T-helper 1 cell treated with Interleukin-12 subunit alpha and Interleukin-12 subunit beta and Interleukin-4 antibody, amounts not matched to agents 30 μg/mL and 1 μg/mL, for 36 hours (primary cell): ENCODE data around the gene ARHGAP8.
A peak's percentile ranks its signal among the peaks of the same experiment; 100 is the strongest.

ENCODE experiments used
- H3K27ac Mint-ChIP-seq: one replicate; pipeline ENCODE4 v1.8.0; 2021; ENCODE audit warnings: mild to moderate bottlenecking, mixed read lengths
- H3K27me3 Mint-ChIP-seq: one replicate; pipeline ENCODE4 v1.8.0; 2021; ENCODE audit warnings: low read depth, mixed read lengths
- H3K36me3 Mint-ChIP-seq: one replicate; pipeline ENCODE4 v1.8.0; 2021; ENCODE audit warnings: low read depth, mixed read lengths
- H3K4me1 Mint-ChIP-seq: one replicate; pipeline ENCODE4 v1.8.0; 2021; ENCODE audit warnings: low read depth, mixed read lengths
- H3K4me3 Mint-ChIP-seq: one replicate; pipeline ENCODE4 v1.8.0; 2021; ENCODE audit warnings: mild to moderate bottlenecking, moderate library complexity, mixed read lengths
- H3K9me3 Mint-ChIP-seq: one replicate; pipeline ENCODE4 v1.8.0; 2021; ENCODE audit warnings: mixed read lengths

ARHGAP8 gene

DNA sequence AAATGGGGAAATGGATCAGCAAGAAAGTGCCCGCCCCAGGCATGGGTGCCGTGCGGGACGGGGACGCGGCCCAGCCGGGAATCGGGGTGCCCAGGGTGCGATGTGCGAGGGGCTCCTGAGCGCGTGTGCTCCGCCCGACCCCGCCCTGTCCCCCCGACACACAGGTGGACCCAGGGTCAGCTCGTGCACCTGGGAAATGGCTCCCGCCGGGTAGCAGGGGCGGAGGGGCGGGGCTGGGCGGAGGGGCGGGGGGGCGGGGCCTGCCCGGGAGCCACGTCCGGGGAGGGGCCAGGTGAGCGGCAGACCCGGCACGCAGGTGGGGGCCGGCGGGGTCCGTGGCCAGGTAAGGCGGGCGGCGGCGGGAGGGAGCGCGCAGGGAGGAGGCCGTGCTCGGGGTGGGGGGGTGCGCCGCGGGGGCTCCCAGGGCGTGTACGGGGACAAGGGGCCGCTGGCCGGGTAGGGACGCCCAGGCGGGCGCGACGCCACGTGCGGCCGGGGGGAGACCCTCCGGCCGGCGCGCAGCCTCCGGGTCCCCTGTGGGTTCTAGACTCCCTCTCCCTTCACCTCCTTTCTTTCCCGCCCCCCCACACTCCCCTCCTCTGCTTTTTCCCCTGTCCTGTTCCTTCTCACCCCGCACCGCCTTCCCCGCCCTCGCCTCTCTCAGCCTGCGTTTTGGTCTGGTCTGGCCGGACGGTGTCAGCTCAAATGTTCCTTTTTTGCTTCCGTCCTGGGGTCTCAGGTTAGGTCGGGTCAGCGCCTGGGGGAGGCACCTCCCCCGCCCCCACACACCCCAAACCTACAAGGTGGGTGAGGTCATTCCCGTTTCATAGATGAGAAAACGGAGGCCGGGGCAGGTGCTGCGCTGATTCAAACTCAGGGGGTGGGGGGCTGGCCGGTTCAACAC is at the start of gene ARHGAP8:
Gene ARHGAP8, plus strand, starts transcription at position 291 of the 904 bp plus-strand sequence. CDS start 33,953 bp downstream, outside the sequence.
- H3K4me3 Mint-ChIP-seq: no peak within 1 kb of the TSS
- H3K4me1 Mint-ChIP-seq: peaks cover 2% of the 10 kb centered on the region
- H3K27ac Mint-ChIP-seq: no peak within 1 kb of the TSS
- no peaks in the 10 kb centered on the region for H3K9me3 Mint-ChIP-seq
- peaks cover 59% of the 10 kb centered on the region for H3K27me3 Mint-ChIP-seq
- no peaks in the 10 kb centered on the region for H3K36me3 Mint-ChIP-seq

DNA sequence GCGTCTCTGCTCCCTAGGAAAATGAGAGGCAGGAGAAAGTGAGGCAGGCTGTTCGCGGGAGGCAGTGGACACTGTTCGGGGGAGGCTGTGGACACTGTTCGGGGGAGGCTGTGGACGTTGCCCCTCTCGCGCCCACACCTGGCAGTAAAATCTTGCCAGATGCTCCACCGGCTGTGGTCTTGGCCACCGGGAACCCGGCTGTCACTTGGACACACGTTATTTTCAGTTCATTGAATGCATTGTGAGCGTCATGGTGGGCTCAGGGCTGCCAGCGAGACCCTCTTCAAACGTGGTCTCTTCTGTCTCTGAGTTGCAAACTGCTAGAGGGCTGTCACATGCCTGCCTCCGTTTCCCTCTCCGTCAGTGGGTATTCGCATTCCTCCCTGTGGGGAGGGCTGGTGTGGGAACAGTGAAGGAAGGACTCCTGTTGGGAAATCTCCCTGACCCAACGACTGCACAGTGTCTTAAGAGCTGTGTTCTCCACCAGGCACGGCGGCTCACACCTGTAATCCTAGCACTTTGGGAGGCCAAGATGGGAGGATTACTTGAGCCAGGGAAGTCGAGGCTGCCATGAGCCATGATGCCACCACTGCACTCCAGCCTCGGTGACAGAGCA is 49.0 kb upstream of the ARHGAP8 start:
- H3K4me1 Mint-ChIP-seq: peaks cover 3% of the 10 kb centered on the region
- H3K4me3 Mint-ChIP-seq: peak overlapping the region; percentile 48
- H3K9me3 Mint-ChIP-seq: no peaks in the 10 kb centered on the region
- H3K27ac Mint-ChIP-seq: no peak overlapping the region
- no peaks in the 10 kb centered on the region for H3K36me3 Mint-ChIP-seq
- H3K27me3 Mint-ChIP-seq: peaks cover 8% of the 10 kb centered on the region

DNA sequence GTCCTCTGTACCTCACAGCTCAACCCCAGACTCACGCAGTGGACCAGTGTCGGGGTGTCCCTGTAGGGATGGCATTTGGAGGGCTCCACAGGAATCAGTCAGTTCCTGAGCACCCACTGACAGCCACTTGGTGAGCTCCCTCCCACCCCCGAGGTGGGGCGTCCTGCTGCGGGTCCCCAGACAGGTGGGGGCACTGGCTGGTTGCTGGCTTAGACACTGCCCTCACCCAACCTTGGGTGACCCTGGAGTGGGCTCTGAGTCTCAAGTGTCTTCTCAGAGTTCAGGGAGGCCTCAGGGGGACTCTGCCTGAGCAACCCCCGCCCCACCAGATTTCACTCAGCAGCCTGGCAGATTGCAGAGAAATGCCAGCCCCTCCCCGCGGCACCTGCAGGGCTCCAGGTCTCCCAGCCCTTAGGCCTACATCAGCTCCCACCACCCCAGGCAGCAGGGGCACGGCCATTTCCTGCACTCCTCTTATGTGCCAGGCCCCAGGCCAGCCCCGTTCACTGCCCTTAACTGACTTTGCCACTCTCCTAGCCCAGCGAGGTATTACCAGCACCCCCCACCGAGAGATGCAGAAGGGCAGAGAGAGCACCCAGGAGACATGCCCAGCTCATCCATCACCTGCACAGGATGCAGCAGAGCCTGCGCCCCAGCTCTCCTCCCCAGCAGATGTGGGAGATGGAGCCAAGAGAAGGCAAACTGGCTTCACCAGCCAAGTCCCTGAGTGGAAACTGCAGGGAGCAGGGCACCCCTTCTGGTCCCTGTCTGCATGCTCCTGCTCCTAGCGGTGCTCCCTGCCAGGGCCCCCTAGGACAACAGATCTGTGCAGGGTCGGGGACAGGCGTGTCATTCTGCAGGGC is 48.0 kb upstream of the ARHGAP8 start:
- no peaks in the 10 kb centered on the region for H3K9me3 Mint-ChIP-seq
- H3K4me1 Mint-ChIP-seq: peaks cover 3% of the 10 kb centered on the region
- H3K4me3 Mint-ChIP-seq: no peak overlapping the region
- no peaks in the 10 kb centered on the region for H3K36me3 Mint-ChIP-seq
- no peak overlapping the region for H3K27ac Mint-ChIP-seq
- H3K27me3 Mint-ChIP-seq: peaks cover 8% of the 10 kb centered on the region

DNA sequence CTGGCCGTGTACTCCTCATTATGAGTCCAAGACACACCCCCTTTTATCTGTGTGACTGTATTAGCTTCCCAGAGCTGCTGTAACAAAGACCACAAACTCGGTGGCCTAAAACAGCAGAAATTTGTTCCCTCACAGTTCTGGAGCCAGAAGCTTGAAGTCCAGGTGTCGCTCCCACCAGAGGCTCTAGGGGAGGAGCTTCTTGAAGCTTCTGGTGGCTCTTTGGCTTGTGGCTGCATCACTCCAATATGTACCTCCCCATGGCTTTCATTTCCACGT is 47.4 kb upstream of the ARHGAP8 start:
- Mint-ChIP-seq H3K9me3 (no peaks in the 10 kb centered on the region), H3K27me3 (peaks cover 8% of the 10 kb centered on the region), H3K4me3 (peak overlapping the region; percentile 46), H3K27ac (no peak overlapping the region), H3K4me1 (peaks cover 3% of the 10 kb centered on the region), H3K36me3 (no peaks in the 10 kb centered on the region)

DNA sequence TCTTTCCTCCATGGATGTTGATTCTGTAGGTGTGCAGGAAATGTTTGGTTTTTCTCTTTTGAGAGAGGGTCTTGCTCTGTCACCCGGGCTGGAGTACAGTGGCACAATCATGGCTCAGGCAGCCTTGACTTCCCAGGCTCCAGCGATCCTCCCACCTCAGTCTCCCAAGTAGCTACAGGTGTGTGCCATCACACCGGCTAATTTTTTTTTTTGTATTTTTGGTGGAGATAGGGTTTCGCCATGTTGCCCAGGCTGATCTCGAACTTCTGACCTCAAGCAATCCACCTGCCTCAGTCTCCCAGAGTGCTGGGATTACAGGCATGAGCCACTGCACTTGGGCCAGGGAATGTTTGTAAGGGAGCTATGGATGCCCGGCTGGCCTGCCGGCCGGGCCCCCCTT is 45.9 kb upstream of the ARHGAP8 start:
- Mint-ChIP-seq H3K27me3 (peaks cover 8% of the 10 kb centered on the region), H3K27ac (no peak overlapping the region), H3K36me3 (no peaks in the 10 kb centered on the region), H3K4me1 (peaks cover 3% of the 10 kb centered on the region), H3K4me3 (no peak overlapping the region), H3K9me3 (no peaks in the 10 kb centered on the region)

DNA sequence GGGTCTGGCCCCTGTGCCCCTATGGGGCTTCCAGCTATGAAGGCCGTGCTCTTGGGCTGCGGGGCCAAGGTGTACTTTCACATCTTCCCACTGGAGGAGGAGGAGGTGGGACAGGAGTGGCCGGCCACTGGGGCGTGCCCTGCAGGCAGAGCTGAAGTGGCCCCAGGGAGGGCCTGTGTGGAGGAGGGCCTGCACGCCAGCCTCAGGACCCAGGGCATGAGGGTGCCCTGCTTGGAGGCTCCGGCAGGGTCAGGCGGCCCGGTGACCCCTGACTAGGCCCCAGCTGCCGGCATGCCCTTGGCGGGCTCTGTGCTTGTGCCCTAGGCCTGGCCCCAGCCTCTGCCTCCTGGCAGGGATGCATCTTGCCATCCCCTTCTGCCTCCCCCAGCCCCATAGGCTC is 45.2 kb upstream of the ARHGAP8 start:
- Mint-ChIP-seq H3K4me1 (no peaks in the 10 kb centered on the region), H3K36me3 (no peaks in the 10 kb centered on the region), H3K27ac (no peak overlapping the region), H3K4me3 (no peak overlapping the region), H3K9me3 (no peaks in the 10 kb centered on the region), H3K27me3 (peaks cover 8% of the 10 kb centered on the region)

DNA sequence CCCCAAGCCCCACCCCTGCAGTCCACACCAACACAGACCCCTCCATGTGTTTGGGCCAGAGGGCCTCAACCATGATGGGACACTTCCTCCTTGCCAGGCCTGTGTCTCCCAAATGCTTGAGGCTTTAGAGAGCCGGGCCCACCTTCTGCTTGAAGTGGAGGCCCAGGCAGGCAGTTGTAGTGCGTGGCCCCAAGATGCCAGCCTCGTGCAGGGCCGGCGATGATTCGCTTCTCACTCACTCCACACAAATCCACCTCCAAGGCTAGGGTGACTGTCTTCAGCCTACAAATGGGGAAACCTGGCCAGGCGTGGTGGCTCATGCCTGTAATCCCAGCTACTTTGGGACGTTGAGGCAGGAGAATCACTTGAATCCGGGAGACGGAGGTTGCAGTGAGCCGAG is 44.6 kb upstream of the ARHGAP8 start:
- no peak overlapping the region for H3K4me3 Mint-ChIP-seq

DNA sequence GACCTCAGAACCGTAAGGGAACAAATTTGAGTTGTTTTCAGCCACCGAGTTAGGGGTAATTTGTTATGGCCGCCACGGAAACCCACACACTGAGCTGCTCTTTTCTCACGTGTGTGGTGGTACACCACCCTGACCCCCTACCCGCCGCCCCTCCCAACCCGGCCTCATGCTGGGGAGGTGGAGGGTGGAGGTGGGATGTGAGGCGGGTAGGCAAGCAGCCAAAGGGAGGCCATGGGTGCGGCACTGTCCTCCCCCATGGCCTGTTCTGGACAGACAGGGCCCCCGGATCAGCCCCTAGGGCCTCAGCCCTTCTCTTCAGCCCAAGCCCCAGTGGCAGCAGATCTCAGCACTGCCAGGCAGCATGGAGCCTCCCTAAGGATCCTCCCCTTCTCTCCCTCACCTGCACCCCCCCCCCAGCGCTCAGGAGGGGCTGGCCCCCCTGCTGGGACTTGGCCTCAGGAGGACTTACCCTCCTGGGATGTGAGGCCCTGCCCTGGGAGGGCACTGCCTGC is 42.4 kb upstream of the ARHGAP8 start:
- Mint-ChIP-seq H3K4me1 (no peaks in the 10 kb centered on the region), H3K27me3 (no peaks in the 10 kb centered on the region), H3K9me3 (no peaks in the 10 kb centered on the region), H3K27ac (no peak overlapping the region), H3K4me3 (no peak overlapping the region), H3K36me3 (no peaks in the 10 kb centered on the region)

More for the DNA sequence above, 44.6 kb upstream of the ARHGAP8 start:
- Mint-ChIP-seq H3K27ac (no peak overlapping the region), H3K36me3 (no peaks in the 10 kb centered on the region), H3K9me3 (no peaks in the 10 kb centered on the region), H3K4me1 (no peaks in the 10 kb centered on the region), H3K27me3 (peaks cover 8% of the 10 kb centered on the region)

DNA sequence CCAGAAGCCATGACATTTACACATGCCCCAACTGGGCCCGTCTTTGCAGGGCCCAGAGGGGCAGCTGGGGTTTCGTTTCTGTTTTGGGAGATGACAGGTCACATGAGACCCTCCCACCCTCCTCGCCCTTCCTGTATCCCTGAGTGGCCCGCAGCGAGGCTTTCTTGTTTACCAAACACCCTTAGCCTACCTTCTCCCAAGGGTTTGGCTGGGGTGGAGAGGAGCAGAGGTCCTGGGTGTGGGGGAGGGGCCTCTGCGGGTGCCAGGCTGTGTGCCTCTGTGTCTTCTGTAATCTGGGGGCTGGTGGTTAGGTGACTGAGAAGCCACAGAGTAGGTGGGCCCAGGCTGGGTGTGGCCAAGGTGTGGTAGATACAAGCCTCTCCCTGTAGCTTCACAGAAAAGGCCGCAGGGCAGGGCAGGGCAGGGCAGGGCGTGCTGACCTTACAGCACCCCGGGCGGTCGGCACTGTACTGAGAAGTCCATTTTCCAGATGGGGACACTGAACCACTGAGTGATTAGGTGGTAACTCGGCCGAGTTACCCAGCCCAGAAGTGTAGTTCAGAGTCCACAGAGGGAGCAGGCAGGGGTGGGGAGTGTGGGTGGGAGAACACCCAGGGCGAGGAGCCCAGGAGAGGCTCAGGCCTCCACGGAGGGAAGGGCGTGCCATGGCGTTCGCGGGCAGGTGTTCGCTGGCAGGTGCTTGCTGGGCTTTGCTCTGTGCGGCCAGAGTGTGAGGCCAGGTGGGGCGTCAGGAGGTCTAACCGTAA is 41.7 kb upstream of the ARHGAP8 start:
- H3K4me1 Mint-ChIP-seq: no peaks in the 10 kb centered on the region
- H3K36me3 Mint-ChIP-seq: no peaks in the 10 kb centered on the region
- no peaks in the 10 kb centered on the region for H3K27me3 Mint-ChIP-seq
- H3K27ac Mint-ChIP-seq: no peak overlapping the region
- H3K9me3 Mint-ChIP-seq: no peaks in the 10 kb centered on the region
- H3K4me3 Mint-ChIP-seq: no peak overlapping the region

DNA sequence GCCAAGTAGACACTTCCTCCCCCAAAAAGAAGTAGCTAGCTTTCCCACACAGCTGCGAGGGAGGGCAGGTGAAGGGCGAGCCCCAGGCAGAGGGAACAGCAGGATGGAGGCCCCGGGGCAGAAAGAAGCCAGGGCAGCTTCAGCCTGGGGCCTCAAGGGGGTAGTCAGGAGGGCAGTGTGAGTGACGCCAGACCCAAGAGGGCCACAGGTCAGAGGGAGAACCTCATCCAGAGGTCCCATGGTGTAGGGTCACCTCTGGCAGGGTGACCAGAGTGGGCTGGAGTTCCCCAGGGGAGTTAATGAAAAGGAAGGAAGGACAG is 41.2 kb upstream of the ARHGAP8 start:
- no peaks in the 10 kb centered on the region for H3K36me3 Mint-ChIP-seq
- no peak overlapping the region for H3K4me3 Mint-ChIP-seq
- H3K27ac Mint-ChIP-seq: no peak overlapping the region
- H3K9me3 Mint-ChIP-seq: no peaks in the 10 kb centered on the region
- no peaks in the 10 kb centered on the region for H3K27me3 Mint-ChIP-seq
- no peaks in the 10 kb centered on the region for H3K4me1 Mint-ChIP-seq

DNA sequence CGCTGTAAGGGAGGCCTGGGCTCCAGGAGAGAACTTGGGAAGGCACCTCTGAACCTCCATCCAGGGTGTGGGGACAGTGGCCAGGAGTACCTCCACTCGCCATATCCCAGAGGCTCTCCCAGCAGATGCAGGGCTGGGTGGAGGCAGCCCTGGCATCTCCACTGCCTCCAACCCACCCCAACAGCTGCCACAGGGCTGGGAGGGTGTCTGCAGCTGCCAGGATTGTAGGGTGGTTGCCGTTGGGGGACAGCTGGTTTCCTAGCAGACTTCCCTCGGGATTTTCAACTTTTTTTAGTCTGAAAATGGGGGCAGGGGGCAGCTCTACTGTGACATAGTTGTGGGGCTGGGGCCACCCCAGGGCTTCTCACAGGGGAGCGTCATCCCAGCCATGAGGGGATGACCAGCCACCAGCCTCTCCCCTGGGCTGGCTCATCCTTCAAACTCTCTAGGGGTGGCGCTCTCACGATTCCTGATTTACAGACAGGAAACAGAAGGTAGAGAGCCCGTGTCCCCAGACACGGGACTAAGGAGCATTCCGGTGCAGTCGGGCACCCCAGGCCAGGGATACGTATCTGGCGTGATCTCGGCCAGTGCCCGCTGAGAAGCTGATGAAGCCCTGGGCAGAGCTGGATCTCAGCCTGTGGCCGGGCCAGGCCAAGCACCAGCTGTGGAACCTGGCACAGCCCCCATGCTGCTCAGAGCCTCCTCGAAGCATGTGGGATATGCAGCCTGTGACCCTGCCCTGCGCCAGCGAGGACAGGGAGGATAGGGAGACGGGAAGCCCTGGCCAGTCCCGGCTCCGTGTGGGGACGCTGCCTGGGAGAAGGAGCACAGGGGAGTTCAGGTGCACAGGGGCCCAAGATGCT is 40.5 kb upstream of the ARHGAP8 start:
- H3K36me3 Mint-ChIP-seq: no peaks in the 10 kb centered on the region
- no peaks in the 10 kb centered on the region for H3K9me3 Mint-ChIP-seq
- H3K4me1 Mint-ChIP-seq: no peaks in the 10 kb centered on the region
- H3K4me3 Mint-ChIP-seq: no peak overlapping the region
- H3K27me3 Mint-ChIP-seq: no peaks in the 10 kb centered on the region
- H3K27ac Mint-ChIP-seq: no peak overlapping the region

DNA sequence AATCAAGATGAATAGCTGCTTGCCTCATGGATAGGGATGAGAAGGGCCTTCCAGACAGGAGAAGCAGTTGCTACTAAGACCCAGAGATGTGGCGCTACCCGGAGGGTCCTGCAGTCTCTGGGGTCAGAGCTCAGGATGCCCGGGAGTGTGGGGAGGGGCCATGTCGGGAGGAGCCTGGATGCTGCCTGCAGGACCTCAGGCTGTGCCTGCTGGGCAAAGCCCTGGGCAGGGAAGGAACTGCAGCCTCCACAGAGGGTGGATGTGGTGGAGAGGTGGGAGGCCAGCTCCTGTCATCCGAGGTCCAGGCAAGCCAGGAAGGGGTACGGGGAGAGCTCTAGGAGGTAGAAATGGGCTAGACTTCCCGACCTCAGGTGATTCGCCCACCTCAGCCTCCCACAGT is 39.4 kb upstream of the ARHGAP8 start:
- H3K36me3 Mint-ChIP-seq: no peaks in the 10 kb centered on the region
- H3K27ac Mint-ChIP-seq: no peak overlapping the region
- no peaks in the 10 kb centered on the region for H3K27me3 Mint-ChIP-seq

DNA sequence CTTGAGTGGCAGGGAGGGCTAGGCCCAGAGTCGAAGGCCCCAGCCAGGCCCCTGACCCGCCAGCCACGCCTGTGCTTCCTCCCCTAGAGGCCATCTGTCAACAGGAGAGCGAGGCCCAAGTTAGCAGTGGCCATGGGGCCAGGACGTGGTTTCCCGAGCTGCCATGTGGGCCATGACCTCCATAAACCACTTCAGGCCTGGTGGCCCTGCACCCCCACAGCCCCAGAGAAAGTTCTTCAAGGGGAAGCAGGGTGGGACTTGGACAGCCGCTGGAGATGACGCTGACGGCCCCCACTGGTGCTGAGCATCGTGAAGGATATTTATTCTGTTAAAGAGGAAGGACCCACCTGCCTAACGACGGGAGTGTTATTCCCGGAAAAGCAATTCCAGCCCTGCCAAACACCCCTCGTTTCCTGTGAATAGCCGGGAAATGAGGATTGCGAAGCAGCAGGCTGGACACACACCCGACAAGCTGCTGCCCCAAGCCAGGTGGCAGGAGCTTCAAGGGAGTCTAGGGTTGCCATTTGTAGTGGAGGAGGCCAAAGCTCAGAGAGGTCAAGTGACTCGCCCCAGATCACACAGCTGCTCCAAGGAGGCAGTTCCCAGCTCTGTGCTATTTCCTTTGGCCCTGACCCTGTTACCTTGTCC is 37.5 kb upstream of the ARHGAP8 start:
- Mint-ChIP-seq H3K36me3 (no peaks in the 10 kb centered on the region), H3K27ac (no peak overlapping the region), H3K4me1 (peaks cover 6% of the 10 kb centered on the region)

More for the DNA sequence above, 39.4 kb upstream of the ARHGAP8 start:
- no peak overlapping the region for H3K4me3 Mint-ChIP-seq
- no peaks in the 10 kb centered on the region for H3K9me3 Mint-ChIP-seq
- H3K4me1 Mint-ChIP-seq: no peaks in the 10 kb centered on the region

More for the DNA sequence above, 37.5 kb upstream of the ARHGAP8 start:
- Mint-ChIP-seq H3K4me3 (no peak overlapping the region), H3K9me3 (no peaks in the 10 kb centered on the region), H3K27me3 (no peaks in the 10 kb centered on the region)
